ENCODE measurements around the gene TBC1D1. TPM values are rescaled to one million over a fixed set of nuclear protein-coding genes. Genes with fewer than 3 reads are reported as not detected.

Gene TBC1D1
- total RNA-seq, 1 experiment from 2014 or later = 102 TPM

- H3K27me3 ChIP-seq (ENCODE audit: control insufficient read depth, insufficient read depth, low read length) = no peaks in the 10 kb centered on the region
- DNase-seq = no peak
- no peak overlapping the region for H3K4me3 ChIP-seq (ENCODE audit: insufficient read depth, low read depth, low read length)
- H3K36me3 ChIP-seq (replicated peaks; ENCODE audit: control insufficient read depth, insufficient read depth, low read length) = peaks cover 2% of the 10 kb centered on the region; the same call in 1 of the 2 replicates
Measured at GRCh38 chr4:38060829-38061431, 170.0 kb downstream of the TBC1D1 start.

DNA sequence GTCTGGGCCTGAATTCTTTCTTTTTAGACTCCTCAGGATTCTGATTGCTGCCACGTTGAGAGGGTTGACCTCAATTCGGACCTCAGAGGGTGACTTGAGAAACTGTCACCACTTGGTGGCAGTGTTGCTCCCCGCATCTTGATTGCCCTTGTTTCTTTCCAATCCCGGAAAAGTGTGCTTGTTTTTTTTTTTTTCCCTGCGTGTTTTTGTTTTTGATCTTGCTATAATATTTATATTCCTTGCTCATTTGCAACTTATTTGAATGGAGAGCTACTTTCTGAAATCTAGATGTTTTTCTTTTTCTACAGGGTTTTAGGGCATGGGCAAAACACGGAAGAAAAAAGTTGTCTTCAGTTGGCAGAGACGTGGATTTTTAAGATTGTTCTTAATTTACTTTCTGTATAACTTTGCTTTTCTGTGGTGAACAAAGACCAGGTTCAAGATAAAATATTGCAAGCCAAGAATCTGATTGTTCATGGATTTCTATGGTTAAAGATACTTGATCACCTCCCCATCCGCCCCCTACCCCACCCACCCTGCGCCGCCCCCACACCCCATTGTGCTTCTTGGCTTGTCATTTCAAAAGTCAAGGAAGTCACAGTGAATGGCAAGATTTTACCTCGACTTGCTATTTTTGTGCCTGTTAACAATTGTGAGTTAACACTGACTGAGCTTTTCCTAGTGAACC is 171.3 kb downstream of the TBC1D1 start:
- Histone ChIP-seq H3K27me3 (ENCODE audit: control insufficient read depth, insufficient read depth, low read length) (no peaks in the 10 kb centered on the region), H3K4me3 (ENCODE audit: insufficient read depth, low read depth, low read length) (no peak overlapping the region), H3K36me3 (replicated peaks; ENCODE audit: control insufficient read depth, insufficient read depth, low read length) (no peaks in the 10 kb centered on the region)
- peak; percentile 79 for DNase-seq

- Histone ChIP-seq H3K4me3 (ENCODE audit: insufficient read depth, low read depth, low read length) (no peak overlapping the region), H3K36me3 (replicated peaks; ENCODE audit: control insufficient read depth, insufficient read depth, low read length) (no peaks in the 10 kb centered on the region), H3K27me3 (ENCODE audit: control insufficient read depth, insufficient read depth, low read length) (no peaks in the 10 kb centered on the region)
- DNase-seq = no peak
Measured at GRCh38 chr4:38062776-38063097, 171.9 kb downstream of the TBC1D1 start.

DNA sequence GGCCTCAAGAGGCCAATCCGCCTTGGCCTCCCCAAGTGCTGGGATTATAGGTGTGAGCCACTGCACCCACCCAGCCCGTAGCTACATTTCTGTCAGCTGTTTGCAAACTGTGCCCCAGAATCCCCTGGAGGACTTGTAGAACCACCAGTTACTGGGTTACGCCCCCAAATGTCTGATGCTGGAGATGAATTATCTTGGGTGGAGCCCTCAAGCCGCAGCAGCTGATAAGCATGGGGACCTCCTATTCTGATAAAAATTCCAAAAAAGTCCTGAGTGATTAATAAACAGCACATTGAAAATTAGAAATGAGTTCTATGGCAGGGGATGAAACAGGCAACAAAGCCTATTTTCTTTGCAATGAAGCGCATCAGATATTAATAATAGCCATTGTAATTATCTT is 174.3 kb downstream of the TBC1D1 start:
- Histone ChIP-seq H3K27me3 (ENCODE audit: control insufficient read depth, insufficient read depth, low read length) (no peaks in the 10 kb centered on the region), H3K4me3 (ENCODE audit: insufficient read depth, low read depth, low read length) (no peak overlapping the region), H3K36me3 (replicated peaks; ENCODE audit: control insufficient read depth, insufficient read depth, low read length) (no peaks in the 10 kb centered on the region)
- no peak for DNase-seq

DNA sequence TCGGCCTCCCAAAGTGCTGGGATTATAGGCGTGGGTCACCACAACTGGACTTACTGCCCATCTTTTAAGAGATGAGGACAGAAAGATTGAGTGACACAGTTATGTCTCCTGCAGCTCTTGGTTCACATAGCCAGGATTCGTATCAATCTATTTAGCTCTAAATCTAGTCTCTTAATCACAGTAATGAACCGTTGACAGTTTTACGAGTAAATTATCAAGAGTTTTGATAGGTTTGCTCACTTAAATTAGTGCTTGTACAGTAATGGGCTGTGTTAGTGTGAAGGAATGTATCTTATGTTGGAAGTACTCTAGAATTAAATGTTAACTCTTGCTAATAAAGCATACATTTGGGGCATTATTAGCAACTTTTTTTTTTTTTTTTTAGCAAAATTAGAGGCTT is 175.0 kb downstream of the TBC1D1 start:
- DNase-seq = no peak
- H3K36me3 ChIP-seq (replicated peaks; ENCODE audit: control insufficient read depth, insufficient read depth, low read length) = no peaks in the 10 kb centered on the region
- H3K27me3 ChIP-seq (ENCODE audit: control insufficient read depth, insufficient read depth, low read length) = no peaks in the 10 kb centered on the region
- no peak overlapping the region for H3K4me3 ChIP-seq (ENCODE audit: insufficient read depth, low read depth, low read length)

DNA sequence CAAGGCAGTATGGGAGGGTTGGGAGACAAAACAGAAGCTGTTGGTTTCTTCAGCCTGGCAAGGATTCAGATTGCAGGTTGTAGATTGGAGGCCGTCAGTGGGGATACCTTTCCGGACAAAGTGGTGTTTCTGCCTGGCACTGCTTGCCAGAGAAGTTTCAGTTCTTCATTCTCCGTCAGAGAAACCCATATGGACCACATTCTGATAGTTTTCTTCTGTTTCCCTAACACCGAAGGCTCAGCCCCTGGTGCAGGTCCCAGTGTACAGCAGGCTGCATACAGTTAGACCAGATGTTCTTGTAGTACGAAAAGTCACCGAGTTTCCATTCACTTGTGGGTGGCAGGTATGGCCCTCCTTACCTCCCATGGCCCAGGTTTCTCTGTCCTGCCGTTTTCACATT is 176.6 kb downstream of the TBC1D1 start:
- no peak for DNase-seq
- no peak overlapping the region for H3K4me3 ChIP-seq (ENCODE audit: insufficient read depth, low read depth, low read length)
- no peaks in the 10 kb centered on the region for H3K36me3 ChIP-seq (replicated peaks; ENCODE audit: control insufficient read depth, insufficient read depth, low read length)
- no peaks in the 10 kb centered on the region for H3K27me3 ChIP-seq (ENCODE audit: control insufficient read depth, insufficient read depth, low read length)

DNA sequence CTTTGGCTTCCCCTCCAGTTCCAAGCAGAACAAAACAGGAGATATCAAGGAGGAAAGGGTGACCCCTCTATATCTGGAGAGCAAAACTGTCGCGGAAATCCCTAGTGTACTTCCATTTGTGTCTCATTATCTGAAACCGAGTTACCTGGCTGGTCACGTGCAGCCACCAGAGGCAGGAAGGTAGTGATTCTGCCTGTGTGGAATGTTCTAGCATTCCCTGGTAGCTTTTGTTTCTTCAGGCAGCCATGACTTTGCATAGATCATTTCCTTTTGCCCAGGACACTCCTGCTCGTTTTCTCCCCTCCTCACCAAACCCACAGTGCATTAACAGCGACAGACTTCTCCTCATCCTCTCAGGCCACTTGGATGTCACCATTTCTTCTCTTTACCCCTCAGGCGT is 177.2 kb downstream of the TBC1D1 start:
- Histone ChIP-seq H3K4me3 (ENCODE audit: insufficient read depth, low read depth, low read length) (no peak overlapping the region), H3K36me3 (replicated peaks; ENCODE audit: control insufficient read depth, insufficient read depth, low read length) (no peaks in the 10 kb centered on the region; the same call in 1 of the 2 replicates), H3K27me3 (ENCODE audit: control insufficient read depth, insufficient read depth, low read length) (no peaks in the 10 kb centered on the region)
- DNase-seq = no peak

DNA sequence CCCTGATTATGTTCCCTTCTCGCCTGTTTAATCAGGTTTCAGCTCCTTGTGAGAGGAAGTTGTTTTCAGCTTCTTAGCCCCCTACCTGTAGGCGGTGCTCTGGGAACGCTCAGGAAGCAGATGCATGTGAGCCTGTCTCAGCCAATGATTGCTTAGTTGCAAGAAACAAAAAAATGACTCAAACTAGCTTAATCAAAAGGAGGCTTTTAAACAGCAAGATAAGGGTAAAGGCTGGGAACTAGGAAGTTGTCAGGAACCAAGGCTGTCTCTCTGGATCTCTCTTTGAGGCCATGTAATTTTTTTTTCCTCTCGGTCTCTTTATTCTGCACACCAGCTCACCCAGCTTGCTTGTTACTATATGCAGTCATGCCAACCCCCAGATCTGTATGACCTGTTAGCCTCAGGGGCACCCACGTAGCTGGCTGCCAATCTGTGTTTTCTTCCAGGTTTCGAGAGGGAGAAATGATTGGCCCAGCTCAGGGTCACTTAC is 178.4 kb downstream of the TBC1D1 start:
- Histone ChIP-seq H3K27me3 (ENCODE audit: control insufficient read depth, insufficient read depth, low read length) (no peaks in the 10 kb centered on the region), H3K36me3 (replicated peaks; ENCODE audit: control insufficient read depth, insufficient read depth, low read length) (no peaks in the 10 kb centered on the region; the same call in 1 of the 2 replicates), H3K4me3 (ENCODE audit: insufficient read depth, low read depth, low read length) (no peak overlapping the region)
- DNase-seq = peak; percentile 80

DNA sequence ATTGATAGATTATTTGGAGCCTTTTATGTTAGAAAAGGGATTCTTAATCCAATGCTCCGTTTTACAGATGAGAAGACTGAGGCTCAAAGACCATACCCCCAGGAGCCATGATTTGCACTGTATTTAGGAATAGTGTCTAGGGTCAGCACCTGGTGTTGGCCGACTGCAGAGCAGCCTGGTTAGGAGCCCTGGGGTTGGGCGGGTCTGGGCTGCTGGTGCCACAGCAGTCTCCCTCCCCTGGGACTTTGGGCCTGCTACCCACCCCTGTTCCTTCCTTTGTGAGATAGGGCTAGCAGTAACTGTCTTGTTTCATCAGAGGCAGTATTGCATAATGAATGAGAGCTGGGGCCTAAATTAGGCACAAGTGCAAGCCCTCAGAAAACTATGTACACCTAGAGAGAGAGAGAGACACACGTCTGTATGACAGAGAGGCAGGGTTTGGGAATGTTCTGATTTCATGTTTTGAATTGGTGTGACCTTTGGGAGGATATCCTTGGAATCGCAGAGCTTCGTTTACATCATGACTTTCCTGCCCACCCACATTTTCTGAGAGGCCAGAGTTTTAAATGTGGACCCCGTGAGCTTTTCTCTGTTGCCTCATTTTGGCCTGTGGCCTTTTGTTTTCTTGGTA is 181.0 kb downstream of the TBC1D1 start:
- Histone ChIP-seq H3K27me3 (ENCODE audit: control insufficient read depth, insufficient read depth, low read length) (no peaks in the 10 kb centered on the region), H3K36me3 (replicated peaks; ENCODE audit: control insufficient read depth, insufficient read depth, low read length) (no peaks in the 10 kb centered on the region; the same call in 1 of the 2 replicates), H3K4me3 (ENCODE audit: insufficient read depth, low read depth, low read length) (no peak overlapping the region)
- no peak for DNase-seq

DNA sequence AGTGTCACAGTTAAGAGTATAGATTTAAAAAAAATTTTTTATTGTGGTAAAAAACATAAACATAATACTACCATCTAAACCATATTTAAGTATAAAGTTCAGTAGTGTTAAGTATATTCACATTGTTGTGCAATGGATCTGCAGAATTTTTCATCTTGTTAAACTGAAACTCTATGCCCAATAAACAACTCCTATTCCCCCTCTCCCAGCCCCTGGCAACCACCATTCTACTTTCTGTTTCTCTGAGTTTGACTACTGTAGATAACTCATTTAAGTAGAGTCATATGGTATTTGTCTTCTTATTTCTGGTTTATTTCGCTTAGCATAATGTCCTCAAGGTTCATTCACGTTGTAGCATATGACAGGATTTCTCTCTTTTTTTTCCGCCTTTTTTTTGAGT is 181.7 kb downstream of the TBC1D1 start:
- no peaks in the 10 kb centered on the region for H3K27me3 ChIP-seq (ENCODE audit: control insufficient read depth, insufficient read depth, low read length)
- no peak for DNase-seq
- H3K36me3 ChIP-seq (replicated peaks; ENCODE audit: control insufficient read depth, insufficient read depth, low read length) = no peaks in the 10 kb centered on the region; the same call in 1 of the 2 replicates
- H3K4me3 ChIP-seq (ENCODE audit: insufficient read depth, low read depth, low read length) = no peak overlapping the region

- no peak overlapping the region for H3K4me3 ChIP-seq (ENCODE audit: insufficient read depth, low read depth, low read length)
- no peak for DNase-seq
Measured at GRCh38 chr4:38073596-38074234, 182.8 kb downstream of the TBC1D1 start.

GRCh38 chr4:38075370-38076152 is 184.7 kb downstream of the TBC1D1 start:
- Histone ChIP-seq H3K36me3 (replicated peaks; ENCODE audit: control insufficient read depth, insufficient read depth, low read length) (no peaks in the 10 kb centered on the region; the same call in 1 of the 2 replicates), H3K4me3 (ENCODE audit: insufficient read depth, low read depth, low read length) (no peak overlapping the region), H3K27me3 (ENCODE audit: control insufficient read depth, insufficient read depth, low read length) (no peaks in the 10 kb centered on the region)
- no peak for DNase-seq

More at GRCh38 chr4:38073596-38074234, 182.8 kb downstream of the TBC1D1 start:
- Histone ChIP-seq H3K36me3 (replicated peaks; ENCODE audit: control insufficient read depth, insufficient read depth, low read length) (no peaks in the 10 kb centered on the region; the same call in 1 of the 2 replicates), H3K27me3 (ENCODE audit: control insufficient read depth, insufficient read depth, low read length) (no peaks in the 10 kb centered on the region)

DNA sequence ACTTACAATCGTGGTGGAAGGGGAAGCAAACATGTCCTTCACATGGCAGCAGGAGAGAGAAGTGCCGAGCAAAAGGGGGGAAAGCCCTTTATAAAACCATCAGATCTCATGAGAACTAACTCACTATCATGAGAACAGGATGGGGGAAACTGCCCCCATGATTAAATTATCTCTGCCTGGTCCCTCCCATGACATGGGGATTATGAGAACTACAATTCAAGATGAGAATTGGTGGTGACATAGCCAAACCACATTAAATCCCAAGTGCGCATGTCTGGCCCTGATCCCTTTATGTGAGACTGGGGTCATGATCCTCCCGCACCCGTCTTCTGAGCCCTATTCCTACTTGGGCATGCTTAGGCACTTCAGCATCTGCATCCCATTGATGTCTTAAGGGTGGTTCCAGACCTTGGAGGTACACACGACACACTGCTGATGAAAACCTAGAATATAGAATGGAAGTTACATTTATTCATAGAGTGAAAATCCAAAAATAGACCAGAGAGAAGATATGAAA is 185.3 kb downstream of the TBC1D1 start:
- Histone ChIP-seq H3K4me3 (ENCODE audit: insufficient read depth, low read depth, low read length) (no peak overlapping the region), H3K36me3 (replicated peaks; ENCODE audit: control insufficient read depth, insufficient read depth, low read length) (no peaks in the 10 kb centered on the region; the same call in 1 of the 2 replicates), H3K27me3 (ENCODE audit: control insufficient read depth, insufficient read depth, low read length) (no peaks in the 10 kb centered on the region)
- DNase-seq = no peak

All from H7 (cell line).